GM21367 (cell line): ENCODE results near the gene MAPT.
"Not testable (repeated sequence)": the region's sequence is repeated elsewhere in the genome, so short reads cannot be mapped to it uniquely, and the experiment has no call there.

Source experiments
- ATAC-seq: cut with Tn5 transposase; IDR thresholded peaks from one replicate; pipeline ENCODE4 v1.9.1; 2021; ENCODE audit not compliant: unreplicated experiment

Gene MAPT

GRCh38 chr17:45949755-45950320 lies 55.5 kb downstream of the MAPT start:
- no peak for ATAC-seq

- ATAC-seq = no peak
Measured at GRCh38 chr17:45950888-45951287, 56.5 kb downstream of the MAPT start.

- ATAC-seq = no peak
Measured at GRCh38 chr17:45951403-45951802, 57.0 kb downstream of the MAPT start.

GRCh38 chr17:45951941-45952340 lies 57.6 kb downstream of the MAPT start:
- no peak for ATAC-seq

GRCh38 chr17:45952814-45953320 lies 58.5 kb downstream of the MAPT start:
- ATAC-seq = no peak

GRCh38 chr17:45953561-45953960 lies 59.2 kb downstream of the MAPT start:
- no peak for ATAC-seq

GRCh38 chr17:45954914-45955313 lies 60.6 kb downstream of the MAPT start:
- no peak for ATAC-seq

GRCh38 chr17:45955326-45955725 lies 61.0 kb downstream of the MAPT start:
- no peak for ATAC-seq

GRCh38 chr17:45956090-45956489 lies 61.7 kb downstream of the MAPT start:
- no peak for ATAC-seq

- ATAC-seq = not testable (repeated sequence)
Measured at GRCh38 chr17:45956746-45957145, 62.4 kb downstream of the MAPT start.

GRCh38 chr17:45958307-45958706 lies 64.0 kb downstream of the MAPT start:
- no peak for ATAC-seq

GRCh38 chr17:45958994-45959665 lies 64.8 kb downstream of the MAPT start:
- ATAC-seq = no peak

GRCh38 chr17:45960311-45960710 lies 66.0 kb downstream of the MAPT start:
- ATAC-seq = no peak

GRCh38 chr17:45961206-45961605 lies 66.9 kb downstream of the MAPT start:
- no peak for ATAC-seq

GRCh38 chr17:45962221-45962972 lies 68.0 kb downstream of the MAPT start:
- ATAC-seq = no peak

GRCh38 chr17:45963283-45963682 lies 68.9 kb downstream of the MAPT start:
- ATAC-seq = no peak

GRCh38 chr17:45963889-45964288 lies 69.5 kb downstream of the MAPT start:
- no peak for ATAC-seq

GRCh38 chr17:45964634-45965033 lies 70.3 kb downstream of the MAPT start:
- ATAC-seq = no peak

- no peak for ATAC-seq
Measured at GRCh38 chr17:45965812-45966211, 71.5 kb downstream of the MAPT start.

- ATAC-seq = no peak
Measured at GRCh38 chr17:45966606-45967280, 72.4 kb downstream of the MAPT start.

- no peak for ATAC-seq
Measured at GRCh38 chr17:45967378-45967777, 73.0 kb downstream of the MAPT start.
